Right lobe of liver (tissue), 4 donors: Measurements from ENCODE around the gene FAM204A.

Experiments
- CTCF ChIP-seq, 4 donors: fragments of 200-600 bp in 3 of 4; fragments of 450-650 bp in 1 of 4; IDR thresholded peaks; one replicate each; pipeline versions ENCODE4 v1.5.1 to v1.8.0; 2016 to 2022; ENCODE audit warnings: antibody characterized with exemption in 4 of 4, mild to moderate bottlenecking in 2 of 4
- POLR2A ChIP-seq: fragments of 450-650 bp; IDR thresholded peaks from one replicate; pipeline ENCODE4 v1.6.1; 2017; ENCODE audit warnings: antibody characterized with exemption, mild to moderate bottlenecking
- donor health status: DM: no; HTN: no; CAD: no.
- donor health status: DM: no; HTN: no; CAD: no.
- donor health status: DM: no; HTN: yes; CAD: no.

- no peak for TF ChIP-seq CTCF (IDR thresholded peaks at IDR 0.05)
- no peak for TF ChIP-seq POLR2A
These were observed 13.1 kb upstream of the FAM204A start for GRCh38 chr10:118355234-118355633.
